Activated T-cell treated with anti-CD3 and anti-CD28 coated beads for 48 hours (primary cell): ENCODE measurements around the gene COQ8B.
"Not testable (repeated sequence)": the region's sequence is repeated elsewhere in the genome, so short reads cannot be mapped to it uniquely, and the experiment has no call there.

Experiments
- DNase-seq: peaks from one replicate; pipeline ENCODE4 v3.0.0-alpha.2; 2020; ENCODE audit warnings: low read depth

COQ8B gene

DNA sequence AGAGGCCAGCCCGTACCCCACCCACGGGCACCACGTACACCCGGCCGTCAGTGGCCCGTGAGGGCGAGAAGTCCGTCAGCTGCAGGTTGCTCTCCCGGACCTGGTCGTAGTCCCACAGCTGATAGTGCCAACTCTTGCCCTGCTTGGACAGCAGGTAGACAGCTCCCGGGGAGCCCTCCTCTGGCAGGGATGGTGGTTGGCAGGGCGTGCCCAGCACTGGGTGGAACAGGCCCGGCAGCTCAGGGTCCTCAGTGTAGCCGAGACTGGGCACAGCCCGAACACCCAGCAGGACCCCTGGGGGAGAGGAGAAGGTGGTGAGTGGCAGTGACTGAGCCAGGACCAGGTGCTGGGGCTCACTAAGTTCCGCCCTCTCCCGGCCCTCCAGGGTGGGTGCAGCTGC is 25.8 kb upstream of the COQ8B start:
- no peak for DNase-seq

DNA sequence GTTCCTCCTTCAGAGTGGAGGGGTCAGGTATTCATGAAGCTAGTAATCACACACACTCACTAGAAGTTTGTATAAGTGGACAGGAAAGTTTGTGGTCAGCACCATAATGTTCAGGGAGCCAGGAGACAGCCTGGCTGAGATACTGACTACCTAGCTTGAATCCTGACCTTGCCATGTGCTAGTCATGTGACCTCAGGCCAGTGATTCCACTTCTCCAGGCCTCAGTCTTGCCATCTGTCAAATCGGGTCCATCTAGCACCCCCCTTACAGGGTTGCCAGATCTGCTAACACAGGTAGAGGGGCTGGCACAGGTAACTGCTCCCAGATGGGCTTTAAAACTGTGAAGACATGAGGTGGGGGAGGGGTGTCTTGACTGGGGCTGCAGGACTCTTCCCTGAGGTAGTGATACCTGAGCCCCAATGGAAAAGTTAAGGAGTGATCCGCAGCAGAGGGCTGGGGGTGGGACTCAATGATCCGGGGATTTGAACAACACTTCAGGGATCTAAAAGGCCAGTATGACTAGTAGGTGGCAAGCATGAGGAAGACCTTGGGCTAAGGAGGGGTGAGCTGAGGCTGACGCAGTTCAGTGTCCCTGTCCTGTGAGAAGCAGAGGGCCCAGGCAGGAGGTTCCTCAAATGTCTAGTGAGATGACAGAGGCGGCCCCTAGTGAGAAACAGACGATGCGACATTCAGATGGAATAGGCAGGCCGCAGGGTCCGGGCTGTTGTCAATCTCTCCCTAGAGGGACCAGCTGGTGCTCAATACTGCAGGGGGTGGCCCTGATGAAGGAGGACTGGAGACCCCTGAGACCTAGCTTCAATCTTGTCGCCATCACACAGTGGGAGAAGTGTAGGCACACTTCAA is 25.1 kb upstream of the COQ8B start:
- no peak for DNase-seq

- no peak for DNase-seq
These were observed 24.1 kb upstream of the COQ8B start for GRCh38 chr19:40740747-40741146.

- DNase-seq = no peak
These were observed 23.4 kb upstream of the COQ8B start for GRCh38 chr19:40739871-40740703.

DNA sequence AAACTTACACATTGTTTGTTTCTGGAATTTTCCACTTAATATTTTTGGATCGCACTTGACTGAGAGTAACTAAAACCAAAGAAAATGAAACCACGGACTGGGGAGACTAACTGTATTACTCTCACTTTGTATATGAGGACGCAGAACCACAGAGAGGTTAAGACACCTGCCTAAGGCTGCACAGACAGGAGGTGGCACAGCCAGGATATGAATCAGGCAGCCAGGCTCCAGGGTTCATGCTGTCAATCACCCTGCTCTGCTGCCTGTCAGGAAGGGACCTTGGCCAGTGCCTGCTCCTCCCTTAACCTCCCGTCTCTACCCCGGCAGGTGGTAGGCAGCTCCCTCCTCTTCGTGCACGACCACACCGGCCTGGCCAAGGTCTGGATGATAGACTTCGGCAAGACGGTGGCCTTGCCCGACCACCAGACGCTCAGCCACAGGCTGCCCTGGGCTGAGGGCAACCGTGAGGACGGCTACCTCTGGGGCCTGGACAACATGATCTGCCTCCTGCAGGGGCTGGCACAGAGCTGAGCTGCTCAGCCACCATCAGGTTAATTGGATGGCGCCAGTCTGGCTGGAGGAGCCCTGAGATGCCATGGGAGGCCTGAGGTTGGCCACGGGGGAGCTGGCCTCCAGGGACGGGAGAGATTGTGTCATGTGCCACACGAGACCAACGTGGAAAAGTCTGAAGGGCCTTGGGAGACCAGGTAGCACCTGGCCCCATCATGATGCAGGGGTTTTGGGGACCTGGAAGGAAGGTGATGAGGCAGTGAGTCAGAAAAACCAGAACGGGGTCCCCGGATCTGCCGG is 22.5 kb upstream of the COQ8B start:
- DNase-seq = no peak

- DNase-seq = no peak
These were observed 20.5 kb upstream of the COQ8B start for GRCh38 chr19:40737102-40737644.

DNA sequence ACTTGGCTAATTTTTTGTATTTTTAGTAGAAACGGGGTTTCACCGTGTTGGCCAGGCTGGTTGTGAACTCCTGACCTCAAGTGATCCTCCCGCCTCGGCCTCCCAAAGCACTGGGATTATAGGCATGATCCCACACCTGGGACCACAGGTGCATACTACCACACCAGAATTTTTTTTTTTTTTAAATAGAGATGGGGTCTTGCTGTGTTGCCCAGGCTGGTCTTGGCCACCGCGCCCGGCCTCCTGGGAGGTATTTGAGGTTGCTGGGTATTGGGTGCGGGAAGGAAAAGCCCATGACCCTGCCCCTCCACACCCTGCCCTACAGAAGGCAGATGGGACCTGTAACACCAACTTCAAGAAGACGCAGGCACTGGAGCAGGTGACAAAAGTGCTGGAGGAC is 20.0 kb upstream of the COQ8B start:
- no peak for DNase-seq

GRCh38 chr19:40735013-40735771 is 18.5 kb upstream of the COQ8B start:
- DNase-seq = no peak

- DNase-seq = no peak
These were observed 16.5 kb upstream of the COQ8B start for GRCh38 chr19:40733149-40733548.

GRCh38 chr19:40732304-40732703 is 15.6 kb upstream of the COQ8B start:
- DNase-seq = not testable (repeated sequence)

DNA sequence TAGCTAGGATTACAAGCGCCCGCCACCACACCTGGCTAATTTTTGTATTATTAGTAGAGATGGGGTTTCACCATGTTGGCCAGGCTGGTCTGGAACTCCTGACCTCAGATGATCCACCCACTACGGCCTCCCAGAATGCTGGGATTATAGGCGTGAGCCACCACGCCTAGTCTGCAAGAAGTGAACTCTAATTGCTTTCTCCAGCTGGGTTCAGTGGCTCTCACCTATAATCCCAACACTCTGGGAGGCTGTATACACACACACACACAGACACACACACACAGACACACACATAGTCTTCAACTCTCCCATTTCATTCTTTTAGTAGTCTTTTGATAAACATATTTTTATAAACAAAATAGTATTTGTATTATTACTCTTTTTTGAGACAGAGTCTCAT is 13.4 kb upstream of the COQ8B start:
- not testable (repeated sequence) for DNase-seq

DNA sequence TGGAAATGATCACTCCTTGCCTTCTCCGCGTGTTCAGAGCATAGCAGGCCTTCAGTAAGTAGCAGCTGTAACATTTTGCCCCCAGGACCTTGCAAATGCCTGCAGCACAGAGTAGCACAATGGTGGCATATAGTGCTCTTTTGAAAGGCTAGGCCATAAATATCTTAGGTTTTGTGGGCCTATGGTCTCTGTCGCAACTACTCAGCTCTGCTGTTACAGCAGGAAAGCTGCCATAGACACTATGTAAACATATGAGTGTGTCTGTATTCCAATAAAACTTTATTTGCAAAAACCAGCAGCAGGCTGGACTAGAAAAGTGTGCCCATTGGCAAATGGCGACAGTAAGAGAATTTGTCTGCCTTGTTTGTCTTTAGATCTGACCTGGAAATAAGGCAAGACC is 9.6 kb upstream of the COQ8B start:
- DNase-seq = no peak

GRCh38 chr19:40724855-40725254 is 8.2 kb upstream of the COQ8B start:
- no peak for DNase-seq

DNA sequence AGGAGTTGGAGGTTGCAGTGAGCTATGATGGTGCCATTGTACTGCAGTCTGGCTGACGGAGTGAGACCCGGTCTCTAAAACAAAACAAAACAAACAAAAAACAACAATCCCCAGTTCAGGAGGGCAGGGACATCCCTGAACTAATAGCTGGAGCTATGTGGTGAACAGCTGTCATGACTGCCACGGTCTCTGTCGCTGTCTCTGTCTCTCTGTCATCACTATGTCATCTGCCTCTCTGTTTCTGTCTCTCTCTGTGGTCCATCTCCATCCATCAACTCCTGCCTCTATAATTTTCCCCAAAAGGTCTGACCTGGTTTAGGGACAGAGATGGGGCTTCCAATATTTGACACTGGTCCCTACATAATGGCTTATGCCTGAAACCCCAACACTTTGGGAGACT is 7.6 kb upstream of the COQ8B start:
- no peak for DNase-seq

DNA sequence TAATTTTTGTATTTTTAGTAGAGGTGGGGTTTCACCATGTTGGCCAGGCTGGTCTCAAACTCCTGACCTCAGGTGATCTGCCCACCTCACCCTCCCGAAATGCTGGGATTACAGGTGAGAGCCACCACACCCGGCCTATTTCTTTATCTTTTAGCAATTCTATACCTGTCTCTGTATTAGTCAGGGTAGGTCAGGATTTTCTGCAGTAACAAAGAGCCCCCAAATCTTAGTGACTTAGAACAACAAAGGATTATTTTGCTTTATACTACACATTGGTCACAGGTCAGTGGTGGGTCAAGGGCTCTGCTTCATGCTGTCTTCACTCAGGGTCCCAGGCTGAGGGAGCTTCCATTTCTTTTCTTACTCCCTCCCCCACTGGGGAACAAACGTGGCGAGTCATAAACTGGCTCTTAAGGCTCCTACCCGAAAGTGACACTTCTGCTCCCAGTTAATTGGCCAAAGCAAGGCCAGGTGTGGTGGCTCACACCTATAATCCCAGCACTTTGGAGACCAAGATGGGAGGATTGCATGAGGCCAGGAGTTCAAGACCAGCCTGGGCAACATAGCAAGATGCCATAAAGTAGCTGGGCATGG is 7.1 kb upstream of the COQ8B start:
- no peak for DNase-seq

DNA sequence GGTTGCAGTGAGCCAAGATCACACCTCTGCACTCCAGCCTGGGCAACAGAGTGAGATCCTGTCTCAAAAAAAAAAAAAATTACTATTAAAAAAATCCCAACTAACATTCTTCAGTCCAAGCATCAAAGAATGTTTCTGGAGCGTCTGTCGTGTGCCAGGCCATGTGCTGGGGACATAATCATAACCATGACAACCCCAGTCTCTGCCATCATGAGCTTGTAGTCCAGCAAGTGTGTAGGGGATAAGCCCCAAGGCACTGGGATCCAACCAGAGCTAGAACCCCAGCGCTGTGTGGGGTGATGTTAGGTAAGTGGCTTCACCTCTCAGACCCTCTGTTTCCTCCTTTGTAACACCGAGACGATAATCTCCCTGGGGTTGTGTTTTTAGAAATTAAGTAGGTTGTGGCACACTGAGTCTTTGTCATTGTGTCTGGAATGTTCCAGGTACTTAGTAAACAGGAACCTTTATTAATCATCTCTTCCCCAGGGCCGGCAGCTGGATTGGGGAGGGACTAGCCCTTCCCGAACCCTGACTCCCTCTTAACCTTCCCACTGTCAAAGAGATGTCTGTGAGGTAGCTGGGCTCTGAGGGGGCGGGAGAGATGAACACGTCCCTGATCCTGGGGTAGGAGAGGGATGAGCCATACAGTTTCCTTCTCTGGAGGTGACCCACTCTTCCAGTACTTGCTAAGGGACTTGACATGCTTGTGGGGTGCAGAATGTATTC is 5.4 kb upstream of the COQ8B start:
- no peak for DNase-seq

DNA sequence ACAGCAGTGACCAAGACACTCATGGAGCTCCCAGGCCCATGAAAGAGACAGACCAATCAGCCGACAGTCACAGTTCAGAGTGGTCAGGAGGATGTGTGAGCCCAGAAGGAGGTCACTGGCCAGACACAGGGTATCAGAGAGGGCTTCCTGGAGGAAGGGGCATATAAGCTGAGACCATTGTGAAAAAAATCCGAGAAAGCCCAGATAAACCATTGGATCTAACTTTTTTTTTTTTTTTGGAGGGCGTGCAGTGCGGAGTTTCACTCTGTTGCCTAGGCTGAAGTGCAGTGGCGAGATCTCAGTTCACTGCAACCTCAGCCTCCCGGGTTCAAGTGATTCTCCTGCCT is 4.4 kb upstream of the COQ8B start:
- no peak for DNase-seq

GRCh38 chr19:40719414-40719894 is 2.8 kb upstream of the COQ8B start:
- DNase-seq = no peak

- DNase-seq = no peak
These were observed 2.2 kb upstream of the COQ8B start for GRCh38 chr19:40718774-40719391.
